Measurements from ENCODE around the gene PHKA1.

GRCh38 chrX:72727846-72728245 is 13.7 kb upstream of the PHKA1 start:
- no peak for TF ChIP-seq CTCF (IDR thresholded peaks at IDR 0.05)
- no peak for TF ChIP-seq POLR2A (IDR thresholded peaks at IDR 0.05)

All from right lobe of liver (tissue), 4 donors.